Endodermal cell (in vitro differentiated cells): Measurements from ENCODE around the gene GDF9. TPM values are rescaled to one million over a fixed set of nuclear protein-coding genes. Genes with fewer than 3 reads are reported as not detected.
A peak's percentile ranks its signal among the peaks of the same experiment; 100 is the strongest.

Source experiments
- DNase-seq: peaks from one replicate; pipeline ENCODE4 v3.0.0-alpha.2; 2017
- H3K27ac ChIP-seq: 2 replicates; pipeline ENCODE4 v1.5.1; 2013; ENCODE audit warnings: mild to moderate bottlenecking, low read depth, low read length, moderate library complexity
- H3K27me3 ChIP-seq: 2 replicates; pipeline ENCODE4 v1.6.1; 2013; ENCODE audit warnings: mild to moderate bottlenecking, low read length, moderate library complexity; ENCODE audit not compliant: insufficient read depth, control insufficient read depth, poor library complexity, severe bottlenecking
- H3K36me3 ChIP-seq: 2 replicates; pipeline ENCODE4 v1.7.0; 2013; ENCODE audit warnings: mild to moderate bottlenecking, low read length, moderate library complexity; ENCODE audit not compliant: control insufficient read depth, insufficient read depth
- H3K4me1 ChIP-seq: one replicate; pipeline ENCODE4 v1.7.0; 2013; ENCODE audit warnings: low read length; ENCODE audit not compliant: control insufficient read depth, insufficient read depth
- H3K4me3 ChIP-seq: 2 replicates; pipeline ENCODE4 v1.5.1; 2013; ENCODE audit warnings: mild to moderate bottlenecking, low read length, moderate library complexity
- H3K9ac ChIP-seq: 2 replicates; pipeline ENCODE4 v1.6.1; 2013; ENCODE audit warnings: mild to moderate bottlenecking, low read length, moderate library complexity; ENCODE audit not compliant: poor library complexity, severe bottlenecking; ENCODE audit errors: extremely low read depth
- H3K9me3 ChIP-seq: 2 replicates; pipeline ENCODE4 v1.6.1; 2013; ENCODE audit warnings: mild to moderate bottlenecking, low read length, moderate library complexity; ENCODE audit not compliant: control insufficient read depth
- H3K27ac Mint-ChIP-seq: 2 replicates; pipeline ENCODE4 v1.8.0; 2020; ENCODE audit warnings: mixed read lengths
- H3K27me3 Mint-ChIP-seq: 2 replicates; pipeline ENCODE4 v1.8.0; 2021; ENCODE audit warnings: mild to moderate bottlenecking, mixed read lengths; ENCODE audit not compliant: insufficient read depth
- H3K36me3 Mint-ChIP-seq: 2 replicates; pipeline ENCODE4 v1.8.0; 2020; ENCODE audit warnings: low read depth, mixed read lengths
- H3K4me1 Mint-ChIP-seq: 2 replicates; pipeline ENCODE4 v1.8.0; 2020; ENCODE audit warnings: mixed read lengths
- H3K4me3 Mint-ChIP-seq: 2 replicates; pipeline ENCODE4 v1.8.0; 2020; ENCODE audit warnings: mild to moderate bottlenecking, moderate library complexity, mixed read lengths
- H3K9me3 Mint-ChIP-seq: 2 replicates; pipeline ENCODE4 v1.8.0; 2020; ENCODE audit warnings: mild to moderate bottlenecking, mixed read lengths
- WGBS, 2 experiments: methylation state at CpG; one replicate each; pipeline versions ENCODE4 v1.1.5 to v1.1.7; 2013; ENCODE audit warnings: missing lambda C conversion rate in 2 of 2, mixed read lengths in 1 of 2; ENCODE audit not compliant: insufficient coverage in 1 of 2, insufficient read length in 1 of 2; 5-methylcytosine and 5-hydroxymethylcytosine counted together
- total RNA-seq, 2 donors: library from RNA; stranded (reverse); fragmentation: NEBNext Ultra II Directional in 1 of 2; extraction: Animal tissue kit (Norgen Biotek cat#: 25700) in 1 of 2; gene quantifications; 2 replicates in 1 of 2; 3 replicates in 1 of 2; pipeline ENCODE4 v1.2.1, GENCODE V29; 2021
- TF ChIP-seq, protein P1 (sequence below): fragments of 200-600 bp; sonication (generic); conservative IDR thresholded peaks from 2 replicates; pipeline ENCODE4 v1.5.0; 2021; ENCODE audit warnings: antibody characterized with exemption, mild to moderate bottlenecking

The GDF9 gene
- total RNA-seq, 2 donors from 2014 or later: 0.26 to 0.33 TPM

DNA sequence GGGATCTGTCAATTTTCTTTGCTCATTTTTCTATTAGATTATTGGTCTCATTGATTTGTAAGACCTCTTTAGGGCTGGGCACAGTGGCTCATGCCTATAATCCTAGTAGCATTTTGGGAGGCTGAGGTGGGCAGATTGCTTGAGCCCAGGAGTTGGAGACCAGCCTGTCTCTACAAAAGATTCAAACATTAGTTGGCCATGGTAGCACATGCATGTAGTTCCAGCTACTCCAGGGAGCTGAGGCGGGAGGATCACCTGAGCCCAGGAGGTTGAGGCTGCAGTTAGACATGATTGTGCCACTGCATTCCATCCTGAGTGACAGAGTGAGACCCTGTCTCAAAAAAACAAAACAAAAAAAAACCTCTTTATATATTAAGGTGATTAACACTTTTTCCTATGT lies 29.4 kb downstream of the GDF9 start:
- no peak overlapping the region for H3K4me3 Mint-ChIP-seq
- Histone ChIP-seq H3K36me3 (no peaks in the 10 kb centered on the region), H3K9me3 (no peaks in the 10 kb centered on the region), H3K9ac (no peak overlapping the region), H3K27ac (no peak overlapping the region), H3K4me3 (no peak overlapping the region), H3K27me3 (no peaks in the 10 kb centered on the region), H3K4me1 (no peaks in the 10 kb centered on the region)
- WGBS, 2 experiments: 91 to 100% methylated on average over 1 of the region's 1 CpG
- TF ChIP-seq, protein P1, sequence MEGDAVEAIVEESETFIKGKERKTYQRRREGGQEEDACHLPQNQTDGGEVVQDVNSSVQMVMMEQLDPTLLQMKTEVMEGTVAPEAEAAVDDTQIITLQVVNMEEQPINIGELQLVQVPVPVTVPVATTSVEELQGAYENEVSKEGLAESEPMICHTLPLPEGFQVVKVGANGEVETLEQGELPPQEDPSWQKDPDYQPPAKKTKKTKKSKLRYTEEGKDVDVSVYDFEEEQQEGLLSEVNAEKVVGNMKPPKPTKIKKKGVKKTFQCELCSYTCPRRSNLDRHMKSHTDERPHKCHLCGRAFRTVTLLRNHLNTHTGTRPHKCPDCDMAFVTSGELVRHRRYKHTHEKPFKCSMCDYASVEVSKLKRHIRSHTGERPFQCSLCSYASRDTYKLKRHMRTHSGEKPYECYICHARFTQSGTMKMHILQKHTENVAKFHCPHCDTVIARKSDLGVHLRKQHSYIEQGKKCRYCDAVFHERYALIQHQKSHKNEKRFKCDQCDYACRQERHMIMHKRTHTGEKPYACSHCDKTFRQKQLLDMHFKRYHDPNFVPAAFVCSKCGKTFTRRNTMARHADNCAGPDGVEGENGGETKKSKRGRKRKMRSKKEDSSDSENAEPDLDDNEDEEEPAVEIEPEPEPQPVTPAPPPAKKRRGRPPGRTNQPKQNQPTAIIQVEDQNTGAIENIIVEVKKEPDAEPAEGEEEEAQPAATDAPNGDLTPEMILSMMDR: no peak
- no peak overlapping the region for H3K27ac Mint-ChIP-seq
- no peaks in the 10 kb centered on the region for H3K36me3 Mint-ChIP-seq
- H3K9me3 Mint-ChIP-seq: no peaks in the 10 kb centered on the region
- peak; percentile 14 for DNase-seq
- H3K4me1 Mint-ChIP-seq: peaks cover 8% of the 10 kb centered on the region
- H3K27me3 Mint-ChIP-seq: peaks cover 9% of the 10 kb centered on the region

DNA sequence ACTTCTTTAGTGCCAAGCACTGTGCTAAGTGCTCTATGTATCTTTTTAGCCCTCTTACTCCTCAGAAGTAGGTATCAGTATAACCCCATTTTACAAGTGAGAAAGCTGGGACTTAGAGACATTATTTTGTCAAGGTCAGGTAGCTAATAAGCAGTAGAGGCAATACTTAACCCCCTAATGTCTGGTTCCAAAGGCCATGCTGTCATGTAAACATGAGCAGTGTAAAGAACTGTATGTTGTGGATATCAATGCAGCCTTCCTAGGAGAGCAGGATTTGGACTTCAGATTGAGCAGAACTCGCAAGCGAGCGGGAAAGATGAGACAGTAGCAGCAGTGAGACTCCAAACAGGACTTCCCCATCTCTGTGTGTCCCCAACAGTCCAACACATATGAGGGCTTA lies 32.2 kb downstream of the GDF9 start:
- H3K27me3 ChIP-seq: peaks cover 23% of the 10 kb centered on the region
- no peak overlapping the region for H3K9ac ChIP-seq
- WGBS, 2 experiments: 91% methylated on average over 3 of the region's 3 CpGs; no CpG with 5 or more reads in 1 of the 2 experiments
- H3K4me3 Mint-ChIP-seq: no peak overlapping the region
- no peaks in the 10 kb centered on the region for H3K9me3 Mint-ChIP-seq
- no peaks in the 10 kb centered on the region for H3K9me3 ChIP-seq
- no peak overlapping the region for H3K4me3 ChIP-seq
- peaks cover 29% of the 10 kb centered on the region for H3K27me3 Mint-ChIP-seq
- H3K36me3 ChIP-seq: no peaks in the 10 kb centered on the region
- H3K27ac Mint-ChIP-seq: no peak overlapping the region
- H3K36me3 Mint-ChIP-seq: no peaks in the 10 kb centered on the region
- TF ChIP-seq, protein P1: no peak
- H3K4me1 Mint-ChIP-seq: peaks cover 5% of the 10 kb centered on the region
- peak; percentile 11 for DNase-seq
- H3K4me1 ChIP-seq: no peaks in the 10 kb centered on the region
- no peak overlapping the region for H3K27ac ChIP-seq

DNA sequence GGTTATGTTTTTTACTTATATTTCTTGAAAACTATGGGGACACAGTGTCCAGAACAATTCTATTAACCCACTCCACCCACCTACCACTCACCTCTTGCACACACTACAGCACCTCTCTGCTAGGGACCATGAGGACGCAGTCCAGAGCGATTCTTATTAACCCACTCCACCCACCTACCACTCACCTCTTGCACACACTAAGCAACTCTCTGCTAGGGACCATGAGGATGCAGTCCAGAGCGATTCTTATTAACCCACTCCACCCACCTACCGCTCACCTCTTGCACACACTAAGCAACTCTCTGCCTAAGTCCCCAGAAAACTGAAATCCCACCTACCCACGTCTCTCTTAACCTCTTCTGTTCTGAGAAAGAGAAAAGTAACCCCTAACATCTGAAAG lies 33.7 kb downstream of the GDF9 start:
- TF ChIP-seq, protein P1: no peak
- Histone ChIP-seq H3K4me3 (no peak overlapping the region), H3K9me3 (no peaks in the 10 kb centered on the region), H3K27ac (no peak overlapping the region), H3K36me3 (no peaks in the 10 kb centered on the region), H3K4me1 (no peaks in the 10 kb centered on the region), H3K27me3 (peaks cover 37% of the 10 kb centered on the region), H3K9ac (no peak overlapping the region)
- Mint-ChIP-seq H3K4me1 (peaks cover 7% of the 10 kb centered on the region), H3K27ac (no peak overlapping the region), H3K9me3 (no peaks in the 10 kb centered on the region), H3K4me3 (no peak overlapping the region), H3K36me3 (no peaks in the 10 kb centered on the region), H3K27me3 (peaks cover 43% of the 10 kb centered on the region)
- WGBS, 2 experiments: 90% methylated on average over 5 of the region's 5 CpGs; no CpG with 5 or more reads in 1 of the 2 experiments
- DNase-seq: no peak
